Tibial nerve (tissue), 4 donors: ENCODE measurements around the gene ATP6V1C2.

Experiments
- EP300 ChIP-seq, 2 donors: sonication (generic); formaldehyde crosslinking; IDR thresholded peaks; one replicate each; pipeline ENCODE4 v1.6.1; 2017; ENCODE audit warnings: antibody characterized with exemption in 2 of 2, mild to moderate bottlenecking in 1 of 2
- POLR2A ChIP-seq, 2 donors: fragments of 450-650 bp; IDR thresholded peaks; one replicate each; pipeline ENCODE4 v1.6.1; 2017; ENCODE audit warnings: antibody characterized with exemption in 2 of 2, mild to moderate bottlenecking in 2 of 2, moderate library complexity in 2 of 2
- TF ChIP-seq, protein P1 (sequence below), 5 experiments: fragments of 200-600 bp in 3 of 5; fragments of 450-650 bp in 2 of 5; sonication (generic) in 3 of 5; IDR thresholded peaks; one replicate each; pipeline ENCODE4 v1.5.1; 2016 to 2019; ENCODE audit warnings: antibody characterized with exemption in 5 of 5, mild to moderate bottlenecking in 3 of 5, moderate library complexity in 2 of 5

DNA sequence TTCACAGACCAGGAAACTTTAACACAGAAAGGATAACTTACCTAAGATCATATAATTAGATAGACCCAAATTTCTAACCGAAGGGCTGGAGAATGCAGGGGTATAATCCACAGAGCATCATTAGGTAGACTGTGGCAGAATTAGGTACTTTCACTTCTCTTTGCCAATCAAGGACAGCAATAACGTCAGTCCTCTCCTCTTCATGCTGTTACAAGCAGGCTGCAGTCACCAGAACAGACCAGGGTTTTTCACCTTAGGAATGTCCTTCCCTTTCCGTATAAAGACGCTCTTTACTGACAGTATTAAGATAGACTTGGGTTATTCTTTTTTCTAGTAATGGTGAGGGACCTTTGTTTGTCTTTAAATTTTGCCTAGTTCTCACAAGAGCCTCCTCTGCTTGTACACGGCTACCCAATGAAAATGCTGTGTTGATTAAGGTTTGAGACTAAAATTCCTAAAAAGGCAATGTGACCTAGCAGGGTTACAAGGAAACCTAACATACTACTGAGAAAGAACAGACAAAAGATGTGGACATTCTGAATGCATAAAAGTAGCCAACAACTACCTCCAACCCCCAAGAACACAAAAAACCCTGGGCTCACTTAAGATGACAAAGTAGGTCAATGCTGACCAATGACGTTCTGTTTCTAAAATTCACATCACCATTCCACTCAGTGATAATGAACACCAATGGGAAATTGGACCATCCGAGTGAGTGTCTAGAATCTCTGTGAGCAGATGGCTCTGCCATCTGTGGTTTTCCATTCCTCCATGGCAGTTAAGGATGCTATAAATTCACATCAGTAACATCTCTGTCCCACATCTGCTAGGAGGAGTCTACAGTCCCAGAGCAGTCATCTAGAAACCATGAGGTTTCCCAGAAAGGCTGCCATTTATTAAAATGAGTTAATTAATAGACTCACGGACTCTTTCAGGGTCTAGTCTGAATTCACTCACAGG is 89.1 kb downstream of the ATP6V1C2 start:
- TF ChIP-seq, protein P1, sequence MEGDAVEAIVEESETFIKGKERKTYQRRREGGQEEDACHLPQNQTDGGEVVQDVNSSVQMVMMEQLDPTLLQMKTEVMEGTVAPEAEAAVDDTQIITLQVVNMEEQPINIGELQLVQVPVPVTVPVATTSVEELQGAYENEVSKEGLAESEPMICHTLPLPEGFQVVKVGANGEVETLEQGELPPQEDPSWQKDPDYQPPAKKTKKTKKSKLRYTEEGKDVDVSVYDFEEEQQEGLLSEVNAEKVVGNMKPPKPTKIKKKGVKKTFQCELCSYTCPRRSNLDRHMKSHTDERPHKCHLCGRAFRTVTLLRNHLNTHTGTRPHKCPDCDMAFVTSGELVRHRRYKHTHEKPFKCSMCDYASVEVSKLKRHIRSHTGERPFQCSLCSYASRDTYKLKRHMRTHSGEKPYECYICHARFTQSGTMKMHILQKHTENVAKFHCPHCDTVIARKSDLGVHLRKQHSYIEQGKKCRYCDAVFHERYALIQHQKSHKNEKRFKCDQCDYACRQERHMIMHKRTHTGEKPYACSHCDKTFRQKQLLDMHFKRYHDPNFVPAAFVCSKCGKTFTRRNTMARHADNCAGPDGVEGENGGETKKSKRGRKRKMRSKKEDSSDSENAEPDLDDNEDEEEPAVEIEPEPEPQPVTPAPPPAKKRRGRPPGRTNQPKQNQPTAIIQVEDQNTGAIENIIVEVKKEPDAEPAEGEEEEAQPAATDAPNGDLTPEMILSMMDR (IDR thresholded peaks at IDR 0.05): no peak
- TF ChIP-seq POLR2A (IDR thresholded peaks at IDR 0.05) (no peak), EP300 (IDR thresholded peaks at IDR 0.05) (no peak)
